Glomerular visceral epithelial cell (primary cell): Measurements from ENCODE around the gene RTN4RL1.

Experiments
- DNase-seq: peaks from one replicate; pipeline ENCODE4 v3.0.0-alpha.2; 2016; ENCODE audit errors: extremely low spot score

RTN4RL1 gene

DNA sequence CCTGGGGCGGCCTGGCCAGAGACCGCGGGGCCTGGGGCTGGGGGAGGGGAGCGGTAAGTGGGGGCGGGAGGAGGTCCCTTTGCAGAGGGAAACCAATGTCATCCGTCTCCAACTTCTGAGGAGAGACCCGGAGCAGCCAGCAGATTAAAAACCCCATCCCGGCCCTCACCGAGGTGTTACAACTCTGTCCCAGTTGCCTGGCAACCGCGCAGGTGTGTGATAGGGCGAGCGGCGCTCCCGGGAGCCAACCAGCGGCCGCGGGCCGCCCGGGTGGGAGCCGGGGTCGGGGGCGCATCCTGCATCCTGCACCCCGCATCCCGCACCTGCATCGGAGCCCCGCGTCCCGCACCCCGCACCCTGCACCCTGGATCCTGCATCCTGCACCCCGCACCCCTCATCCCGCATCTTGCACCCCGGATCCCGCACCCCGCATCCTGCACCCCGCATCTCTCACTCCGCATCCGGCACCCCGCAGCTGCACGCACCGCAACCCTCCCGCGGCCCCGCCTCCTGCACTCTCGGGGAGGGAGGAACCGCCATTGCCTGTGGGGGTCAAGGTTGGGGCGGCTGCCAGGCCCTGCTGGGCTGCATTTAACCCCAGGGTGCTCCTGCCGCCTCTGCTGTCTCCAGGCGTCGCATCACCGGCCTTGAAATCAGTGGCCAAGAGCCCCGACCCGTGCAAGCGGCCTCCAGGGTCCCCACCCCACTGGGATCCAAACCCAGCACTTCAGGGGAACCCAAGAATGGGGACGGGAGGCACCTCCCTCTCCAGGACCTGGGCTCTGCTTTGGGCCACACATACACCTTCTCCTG is 47.3 kb downstream of the RTN4RL1 start:
- DNase-seq, result no peak

DNA sequence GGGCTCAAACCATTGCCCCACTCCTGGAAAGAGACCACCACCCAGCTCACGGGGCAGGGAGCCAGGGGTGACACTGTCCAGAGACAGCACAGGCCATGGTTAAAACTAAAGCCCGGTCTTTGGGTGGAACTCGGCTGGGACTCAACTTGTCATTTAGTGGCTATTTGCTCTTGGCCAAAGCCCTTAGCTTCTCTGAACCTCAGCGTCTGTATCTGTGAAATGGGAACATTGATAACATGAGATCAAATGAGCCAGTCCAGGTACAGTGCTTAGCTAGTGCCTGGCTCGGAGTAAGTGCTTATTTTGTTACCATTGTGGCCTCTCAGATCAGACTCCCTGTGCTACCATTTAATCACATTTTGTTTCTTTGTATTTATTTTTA is 48.5 kb downstream of the RTN4RL1 start:
- no peak for DNase-seq

- no peak for DNase-seq
Observed at GRCh38 chr17:1976000-1976682, 49.0 kb downstream of the RTN4RL1 start.

DNA sequence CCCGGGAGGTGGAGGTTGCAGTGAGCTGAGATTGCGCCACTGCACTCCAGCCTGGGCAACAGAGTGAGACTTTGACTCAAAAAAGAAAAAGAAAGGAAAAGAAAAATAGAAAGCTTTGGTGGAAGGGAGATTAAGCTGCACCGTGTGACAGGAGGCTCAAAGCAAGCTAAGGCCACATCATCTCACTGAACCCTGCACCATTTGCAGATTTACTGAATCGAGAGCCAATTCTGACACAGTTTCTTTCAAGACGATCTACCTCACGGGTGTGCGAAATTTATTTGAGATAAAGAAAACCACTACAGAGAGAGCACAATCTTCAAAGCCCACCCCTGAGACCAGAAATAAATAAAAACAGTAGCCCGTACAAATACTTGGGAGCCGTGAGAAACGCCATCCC is 49.6 kb downstream of the RTN4RL1 start:
- DNase-seq, result no peak

- no peak for DNase-seq
Observed at GRCh38 chr17:1972487-1973160, 52.5 kb downstream of the RTN4RL1 start.

- DNase-seq, result no peak
Observed at GRCh38 chr17:1970843-1971384, 54.2 kb downstream of the RTN4RL1 start.

GRCh38 chr17:1969712-1970111 is 55.4 kb downstream of the RTN4RL1 start:
- no peak for DNase-seq

DNA sequence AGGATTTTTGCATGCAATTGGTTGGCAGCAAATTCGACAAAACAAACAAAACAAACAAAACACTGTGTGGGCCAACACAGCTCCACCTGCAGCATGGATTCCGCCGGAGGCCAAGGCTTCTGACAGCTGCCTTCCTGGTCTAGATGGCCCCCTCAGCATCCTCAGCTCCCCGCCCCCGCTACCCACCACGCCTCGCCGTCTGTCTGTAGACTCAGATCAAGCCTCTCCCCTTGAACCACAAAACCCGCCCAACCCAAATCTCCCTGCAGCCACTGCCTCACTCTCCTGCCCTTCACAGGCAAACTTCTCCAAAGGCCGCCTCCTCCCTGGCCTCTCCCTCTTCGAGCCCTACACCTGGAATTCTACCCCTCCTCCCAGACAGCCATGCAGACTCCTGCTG is 57.9 kb downstream of the RTN4RL1 start:
- no peak for DNase-seq

GRCh38 chr17:1966274-1967086 is 58.7 kb downstream of the RTN4RL1 start:
- no peak for DNase-seq

GRCh38 chr17:1965556-1966273 is 59.4 kb downstream of the RTN4RL1 start:
- DNase-seq, result no peak

- DNase-seq, result no peak
Observed at GRCh38 chr17:1963250-1963649, 61.9 kb downstream of the RTN4RL1 start.

- no peak for DNase-seq
Observed at GRCh38 chr17:1961189-1961588, 63.9 kb downstream of the RTN4RL1 start.

DNA sequence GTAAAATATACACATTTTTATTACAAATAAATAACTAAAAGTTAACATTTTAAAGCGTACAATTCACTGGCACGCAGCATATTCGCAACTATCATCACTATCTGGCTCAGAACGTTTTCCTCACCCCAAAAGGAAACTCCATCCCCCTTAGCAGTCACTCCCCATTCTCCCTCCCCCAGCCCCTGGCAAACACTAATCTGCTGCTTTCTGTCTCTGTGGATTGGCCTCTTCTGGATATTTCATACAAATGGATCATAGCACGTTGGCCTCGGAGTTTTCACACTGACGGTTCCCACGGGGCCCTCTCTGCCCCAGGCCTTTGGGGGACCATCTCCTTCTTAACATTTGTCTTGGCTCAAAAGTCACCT is 64.6 kb downstream of the RTN4RL1 start:
- no peak for DNase-seq

GRCh38 chr17:1959871-1960544 is 65.1 kb downstream of the RTN4RL1 start:
- DNase-seq, result no peak

DNA sequence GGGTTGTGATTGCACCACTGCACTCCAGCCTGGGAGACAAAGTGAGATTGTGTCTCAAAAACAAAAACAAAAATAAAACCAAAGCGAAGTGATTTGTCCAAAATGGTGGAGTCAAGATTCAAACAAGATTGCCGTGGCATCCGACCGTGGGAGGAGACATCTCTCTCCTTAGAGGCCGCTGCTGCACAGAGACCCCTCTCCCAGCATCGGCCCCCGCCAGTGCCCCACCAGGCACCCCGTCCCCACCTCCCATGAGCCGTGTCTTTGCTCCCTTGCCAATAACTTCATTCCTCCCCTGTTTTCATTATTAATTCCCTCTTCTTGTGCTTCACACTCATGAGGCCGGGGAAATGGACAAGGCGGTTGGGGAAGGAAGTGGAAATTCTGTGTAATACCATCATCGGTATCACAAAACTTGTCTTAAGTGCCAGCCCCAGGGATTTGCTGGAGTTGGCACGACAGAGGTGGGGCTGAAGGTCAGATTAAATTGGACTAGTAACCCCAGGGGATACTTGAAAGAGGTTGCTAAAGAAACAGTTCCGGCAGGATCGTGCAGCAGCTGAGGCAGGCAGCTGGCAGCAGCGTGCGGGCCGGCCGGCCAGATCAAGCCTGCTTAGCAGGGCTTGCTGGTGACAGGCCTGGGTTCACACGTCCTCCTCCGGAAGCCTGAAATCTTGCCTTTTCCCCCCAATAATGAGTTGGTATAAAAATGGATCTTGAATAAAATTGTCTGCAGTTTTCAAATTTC is 66.8 kb downstream of the RTN4RL1 start:
- DNase-seq, result no peak

DNA sequence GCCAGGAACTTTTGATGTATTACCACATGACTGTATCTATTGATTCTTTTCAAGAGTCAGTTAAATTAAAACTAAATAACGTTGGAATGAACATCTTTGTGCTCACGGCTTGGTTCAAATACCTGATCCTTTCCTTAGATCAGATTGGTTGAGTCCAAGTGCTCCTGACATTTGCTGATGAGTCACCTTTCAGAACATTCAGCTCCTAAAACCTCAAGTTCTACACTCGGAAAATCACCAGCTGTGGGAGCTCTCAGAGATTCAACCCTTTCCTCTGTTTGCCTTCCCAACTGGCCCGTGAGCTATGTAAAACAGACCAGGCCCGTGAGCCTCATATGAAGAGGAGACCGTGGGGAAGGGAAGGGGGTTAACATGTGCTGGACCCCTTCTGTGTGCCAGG is 68.1 kb downstream of the RTN4RL1 start:
- DNase-seq, result peak; percentile 21

- no peak for DNase-seq
Observed at GRCh38 chr17:1956134-1956533, 69.0 kb downstream of the RTN4RL1 start.

DNA sequence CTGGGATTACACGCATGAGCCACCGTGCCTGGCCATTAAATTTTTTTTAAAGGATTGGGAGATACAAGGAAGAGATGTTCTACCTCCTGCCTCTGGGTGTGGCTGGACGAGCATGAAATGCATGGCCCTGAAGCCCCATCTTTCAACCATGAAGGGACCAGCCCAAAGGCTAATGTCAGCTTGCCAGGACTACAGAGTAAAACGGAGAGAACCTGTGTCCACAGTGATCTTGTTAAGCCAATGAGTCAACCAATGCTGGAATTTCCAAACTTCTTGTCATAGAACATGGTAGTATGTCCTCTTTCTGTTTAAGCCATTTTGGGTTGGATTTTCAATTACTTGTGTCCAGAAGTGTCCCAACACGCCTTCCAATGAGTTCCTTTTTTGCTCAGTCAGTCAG is 71.3 kb downstream of the RTN4RL1 start:
- no peak for DNase-seq

DNA sequence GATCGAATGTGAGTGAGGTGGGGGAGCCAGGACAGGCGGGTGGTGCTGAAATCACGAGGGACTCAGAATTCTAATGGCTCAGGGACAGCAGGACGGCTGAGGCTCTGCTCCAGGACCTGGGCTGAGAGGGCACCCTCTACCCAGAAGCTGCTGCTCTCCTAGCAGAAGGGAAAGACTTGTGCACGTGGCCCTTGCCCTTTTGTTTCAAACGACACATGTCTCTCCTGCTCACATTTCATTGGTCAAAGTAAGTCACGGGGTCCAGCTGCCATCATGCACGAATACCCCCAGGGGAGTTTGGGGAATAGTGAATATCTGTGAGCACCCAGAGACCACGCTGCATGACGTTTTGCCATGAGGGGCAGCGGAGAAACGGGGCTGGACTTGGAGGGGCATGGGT is 73.2 kb downstream of the RTN4RL1 start:
- no peak for DNase-seq

DNA sequence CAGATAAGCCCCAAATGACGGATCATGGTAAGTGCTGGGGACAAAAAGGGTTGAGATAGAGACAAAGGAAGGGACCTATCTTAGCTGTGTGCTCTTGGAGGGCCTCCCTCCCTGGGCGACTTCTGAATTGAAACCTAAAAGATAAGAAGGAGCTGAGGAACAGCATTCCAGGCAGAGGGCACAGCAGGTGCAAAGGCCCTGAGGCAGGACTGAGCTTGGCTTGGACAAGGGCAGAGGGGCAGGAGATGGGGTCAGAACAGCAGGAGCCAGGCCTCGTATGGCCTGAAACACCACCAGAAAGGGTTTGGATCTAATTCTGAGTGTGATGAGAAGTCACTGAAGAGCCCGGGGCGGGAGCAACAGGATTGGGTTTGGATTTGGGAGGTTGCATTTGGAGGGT is 75.4 kb downstream of the RTN4RL1 start:
- DNase-seq, result no peak
